Mucosa of rectum (tissue), 2 donors: Measurements from ENCODE around the gene KISS1.

ENCODE experiments used
- H3K27ac ChIP-seq, 2 donors: one replicate each; pipeline ENCODE4 v1.7.0; 2013; ENCODE audit warnings: inconsistent platforms in 2 of 2, low read depth in 2 of 2, low read length in 2 of 2
- H3K27me3 ChIP-seq, 2 donors: one replicate each; pipeline ENCODE4 v1.7.0; 2013; ENCODE audit warnings: low read length in 2 of 2; ENCODE audit not compliant: control insufficient read depth in 2 of 2, insufficient read depth in 2 of 2
- H3K36me3 ChIP-seq, 2 donors: one replicate each; pipeline ENCODE4 v1.7.0; 2013; ENCODE audit warnings: low read length in 2 of 2; ENCODE audit not compliant: control insufficient read depth in 2 of 2, insufficient read depth in 2 of 2
- H3K4me1 ChIP-seq, 2 donors: one replicate each; pipeline ENCODE4 v1.7.0; 2013; ENCODE audit warnings: low read length in 2 of 2, mild to moderate bottlenecking in 1 of 2; ENCODE audit not compliant: control insufficient read depth in 2 of 2, insufficient read depth in 2 of 2
- H3K4me3 ChIP-seq, 2 donors: one replicate each; pipeline ENCODE4 v1.7.0; 2013; ENCODE audit warnings: low read length in 2 of 2
- H3K9ac ChIP-seq, 2 donors: one replicate each; pipeline ENCODE4 v1.7.0; 2013; ENCODE audit warnings: low read length in 2 of 2, low read depth in 1 of 2, mild to moderate bottlenecking in 1 of 2
- H3K9me3 ChIP-seq, 2 donors: one replicate each; pipeline ENCODE4 v1.7.0; 2013; ENCODE audit warnings: low read length in 2 of 2; ENCODE audit not compliant: control insufficient read depth in 2 of 2
- donor health status: healthy.
- donor health status: Normal muscosa, but diverticular disease.

KISS1 gene

DNA sequence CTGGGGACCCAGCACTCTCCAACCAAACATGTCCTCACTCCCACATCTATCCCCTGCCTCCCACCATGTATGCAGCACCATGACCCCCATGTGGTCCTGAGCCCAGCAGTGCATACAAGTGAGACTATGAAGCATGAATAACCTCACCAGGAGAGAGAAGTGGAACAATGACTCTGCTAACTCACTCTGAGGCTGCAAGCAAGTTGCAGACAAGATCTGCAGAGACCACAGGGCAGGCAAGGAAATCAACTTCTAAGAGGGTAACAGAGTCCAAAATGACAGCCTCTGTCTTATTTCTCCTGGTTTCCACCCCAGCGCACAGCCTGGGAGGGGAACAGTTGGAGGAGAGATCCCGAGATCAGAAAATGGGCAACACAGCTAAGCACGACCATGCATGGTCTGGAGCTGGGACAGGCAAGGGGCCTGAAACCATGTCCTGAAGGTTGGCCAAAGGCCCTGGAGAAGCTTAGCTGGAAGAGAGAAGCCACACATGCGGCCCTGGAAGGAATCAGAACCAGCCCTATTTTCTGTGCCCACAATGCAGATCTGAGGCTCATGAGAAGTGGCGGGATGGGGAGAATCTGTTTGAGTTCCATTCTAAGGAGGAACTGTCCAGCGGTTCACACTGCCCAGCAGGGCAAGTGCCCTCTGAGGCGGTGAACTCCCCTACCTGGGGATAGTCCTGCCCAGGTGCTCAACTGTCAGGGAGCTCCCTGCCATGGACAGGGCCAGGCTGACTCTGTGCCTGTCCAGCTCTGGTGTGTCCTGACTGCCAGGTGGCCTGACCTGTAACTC, 17.6 kb downstream of the KISS1 start:
- Histone ChIP-seq H3K36me3 (no peaks in the 10 kb centered on the region), H3K4me3 (no peak overlapping the region)

DNA sequence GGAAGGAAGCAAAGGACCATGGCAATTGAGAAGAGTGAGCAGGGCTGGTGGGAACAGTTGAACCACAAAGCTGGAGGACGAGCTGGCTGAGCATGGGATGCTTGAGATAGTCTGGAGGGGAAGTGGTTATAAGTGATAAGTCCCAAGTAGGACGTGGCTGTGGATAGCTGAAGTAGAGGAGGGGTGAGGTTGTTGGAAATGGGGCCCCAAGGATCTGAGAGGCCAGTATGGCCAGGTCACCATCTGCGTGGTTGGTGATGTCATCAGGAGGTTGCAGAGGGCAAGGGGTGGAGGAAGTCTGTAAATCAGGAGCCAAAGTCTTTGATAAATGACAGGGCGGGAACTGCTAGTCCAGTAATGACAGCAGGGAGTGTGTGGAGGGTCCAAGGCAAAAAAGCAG, 19.2 kb downstream of the KISS1 start:
- Histone ChIP-seq H3K9me3 (no peaks in the 10 kb centered on the region), H3K27me3 (peaks cover 2 to 8% of the 10 kb centered on the region in 2 donors), H3K4me3 (no peak overlapping the region), H3K27ac (no peak overlapping the region), H3K4me1 (no peaks in the 10 kb centered on the region), H3K36me3 (no peaks in the 10 kb centered on the region), H3K9ac (no peak overlapping the region)

More for the DNA sequence above, 17.6 kb downstream of the KISS1 start:
- H3K9me3 ChIP-seq = no peaks in the 10 kb centered on the region
- H3K27ac ChIP-seq = no peak overlapping the region
- peaks cover 2 to 8% of the 10 kb centered on the region in 2 donors for H3K27me3 ChIP-seq
- no peak overlapping the region for H3K9ac ChIP-seq
- H3K4me1 ChIP-seq = no peaks in the 10 kb centered on the region

DNA sequence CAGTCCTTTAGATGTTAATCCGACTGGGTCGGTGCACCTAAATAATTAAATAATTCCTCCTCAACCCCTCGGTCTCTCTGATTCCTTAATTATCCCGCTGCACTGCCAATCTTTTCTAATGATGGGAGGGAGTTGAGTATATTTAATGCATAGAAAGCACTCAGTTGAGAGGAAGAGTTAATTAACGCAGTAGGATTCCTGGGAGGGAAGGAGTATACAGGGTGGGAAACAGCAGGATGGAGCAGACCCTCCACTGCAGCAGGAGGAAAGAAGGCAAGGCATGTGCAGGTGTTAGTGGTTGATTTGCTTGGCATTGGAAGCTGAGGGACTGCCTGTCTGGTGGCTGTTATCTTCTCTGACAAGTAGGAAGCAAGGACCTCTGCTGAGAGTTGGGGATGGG, 20.2 kb downstream of the KISS1 start:
- no peaks in the 10 kb centered on the region for H3K9me3 ChIP-seq
- H3K27me3 ChIP-seq = peaks cover 2 to 8% of the 10 kb centered on the region in 2 donors
- H3K36me3 ChIP-seq = no peaks in the 10 kb centered on the region
- H3K4me1 ChIP-seq = no peaks in the 10 kb centered on the region
- H3K27ac ChIP-seq = no peak overlapping the region
- H3K9ac ChIP-seq = no peak overlapping the region
- H3K4me3 ChIP-seq = no peak overlapping the region

DNA sequence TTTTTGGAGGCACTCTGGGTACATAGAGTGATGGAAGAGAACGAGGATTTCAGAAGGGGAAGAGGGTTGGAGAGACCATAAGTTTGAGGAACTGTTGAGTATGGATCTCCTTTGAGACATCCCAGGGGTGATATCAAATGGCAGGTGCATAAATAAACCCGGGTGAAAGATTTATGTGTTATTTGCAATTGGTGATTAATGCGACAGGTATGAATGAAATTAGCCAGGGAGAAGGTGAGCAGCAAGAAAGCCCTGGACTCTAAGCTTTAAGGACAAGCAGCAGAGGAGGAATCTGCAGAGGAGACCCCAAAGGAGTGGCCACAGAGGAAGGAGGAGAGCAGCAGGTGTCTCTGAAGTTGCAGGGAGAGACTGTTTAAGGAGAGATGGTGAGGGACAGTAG, 21.3 kb downstream of the KISS1 start:
- peaks cover 2 to 8% of the 10 kb centered on the region in 2 donors for H3K27me3 ChIP-seq
- H3K9me3 ChIP-seq = peaks cover 5 to 6% of the 10 kb centered on the region in 2 donors
- H3K9ac ChIP-seq = no peak overlapping the region

DNA sequence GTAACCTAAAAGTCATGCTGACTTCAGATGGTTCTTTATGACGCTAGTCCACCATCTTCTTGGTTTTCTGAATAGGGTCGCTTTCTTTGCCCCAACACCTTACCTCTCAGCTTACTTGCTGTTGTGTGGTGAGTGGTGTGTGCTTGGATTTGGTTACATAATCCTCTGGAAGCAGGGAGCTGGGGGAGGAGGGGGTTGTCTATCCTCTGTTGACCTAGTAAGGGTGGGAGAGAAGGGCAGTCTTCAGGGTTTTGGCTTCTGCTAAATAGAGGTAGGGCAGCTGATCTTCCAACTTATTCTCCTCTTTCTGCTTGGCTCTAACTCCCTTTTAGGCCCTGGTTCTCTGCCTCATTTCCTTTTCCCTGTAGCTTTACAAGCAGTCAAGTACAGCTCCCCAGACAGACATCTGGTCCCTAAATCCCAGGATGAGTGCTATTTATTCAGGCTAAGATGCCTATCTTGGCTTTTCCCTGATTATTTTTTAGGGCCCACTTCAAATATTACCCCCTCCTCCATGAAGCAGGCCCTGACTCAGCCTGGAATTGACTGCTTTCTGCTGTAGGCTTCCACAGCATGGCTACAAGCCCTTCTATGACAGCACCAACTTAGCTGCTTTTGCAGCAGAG, 23.8 kb downstream of the KISS1 start:
- Histone ChIP-seq H3K9me3 (peaks cover 5 to 11% of the 10 kb centered on the region in 2 donors), H3K9ac (no peak overlapping the region)

More for the DNA sequence above, 21.3 kb downstream of the KISS1 start:
- no peak overlapping the region for H3K27ac ChIP-seq
- H3K36me3 ChIP-seq = no peaks in the 10 kb centered on the region
- H3K4me1 ChIP-seq = no peaks in the 10 kb centered on the region
- H3K4me3 ChIP-seq = no peak overlapping the region

DNA sequence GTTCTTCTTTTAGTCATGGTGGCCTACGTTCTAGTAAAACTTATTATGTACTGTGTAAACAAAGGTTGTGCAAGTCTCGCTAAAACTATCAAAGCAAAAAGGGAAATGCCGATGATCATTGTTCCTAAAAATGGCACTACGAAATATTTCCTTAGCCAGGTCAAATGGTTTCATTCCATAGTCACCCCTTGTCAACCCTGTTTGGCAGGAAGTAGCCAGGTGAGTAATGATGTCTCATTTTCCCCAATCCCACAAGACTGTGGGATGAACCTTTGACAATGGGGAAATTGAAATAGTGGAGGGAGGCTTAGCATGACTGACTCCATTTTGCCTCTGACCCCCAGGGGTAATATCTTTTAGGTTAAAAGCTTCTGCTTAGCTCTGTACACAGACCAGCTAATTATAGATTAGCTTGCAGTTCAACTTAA, 24.5 kb downstream of the KISS1 start:
- Histone ChIP-seq H3K9me3 (peaks cover 5 to 11% of the 10 kb centered on the region in 2 donors), H3K4me1 (no peaks in the 10 kb centered on the region), H3K36me3 (no peaks in the 10 kb centered on the region), H3K27me3 (peaks cover 0 to 5% of the 10 kb centered on the region in 2 donors), H3K9ac (no peak overlapping the region), H3K27ac (no peak overlapping the region), H3K4me3 (no peak overlapping the region)

More for the DNA sequence above, 23.8 kb downstream of the KISS1 start:
- Histone ChIP-seq H3K27ac (no peak overlapping the region), H3K36me3 (no peaks in the 10 kb centered on the region), H3K4me1 (no peaks in the 10 kb centered on the region), H3K4me3 (no peak overlapping the region), H3K27me3 (peaks cover 0 to 5% of the 10 kb centered on the region in 2 donors)

DNA sequence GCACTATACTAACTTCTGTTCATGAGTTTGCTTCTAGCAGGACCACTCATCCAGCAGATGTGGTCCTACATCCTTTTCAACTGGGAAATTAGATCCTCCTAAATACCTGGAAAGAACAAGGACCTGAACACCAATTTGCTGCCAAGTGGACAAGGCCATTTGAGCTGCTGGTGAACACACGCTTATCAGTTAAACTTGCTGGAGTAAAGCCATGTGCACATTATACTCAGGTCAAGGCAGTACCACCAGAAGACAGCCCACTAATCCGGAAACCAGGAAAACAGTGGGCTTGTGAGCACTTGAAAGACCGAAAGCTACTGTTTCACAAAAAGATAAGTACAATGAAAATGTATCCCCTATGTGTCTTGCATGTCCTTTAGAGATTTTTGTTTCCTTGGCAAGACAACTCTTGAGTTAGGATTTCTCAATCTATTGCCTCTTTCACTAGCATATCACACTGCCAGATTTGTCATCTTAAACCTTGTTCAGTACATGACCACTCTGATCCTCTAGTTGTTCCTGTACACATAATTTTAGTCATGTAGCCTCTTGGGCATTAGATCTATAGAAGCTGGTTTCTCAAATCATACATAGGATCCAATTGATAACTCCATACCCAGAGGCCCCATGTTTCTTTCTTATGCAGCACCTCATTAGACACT, 25.7 kb downstream of the KISS1 start:
- no peak overlapping the region for H3K4me3 ChIP-seq
- H3K4me1 ChIP-seq = no peaks in the 10 kb centered on the region
- no peak overlapping the region for H3K27ac ChIP-seq
- peaks cover 0 to 5% of the 10 kb centered on the region in 2 donors for H3K27me3 ChIP-seq
- H3K9me3 ChIP-seq = peaks cover 5 to 11% of the 10 kb centered on the region in 2 donors
- H3K9ac ChIP-seq = no peak overlapping the region
- no peaks in the 10 kb centered on the region for H3K36me3 ChIP-seq

DNA sequence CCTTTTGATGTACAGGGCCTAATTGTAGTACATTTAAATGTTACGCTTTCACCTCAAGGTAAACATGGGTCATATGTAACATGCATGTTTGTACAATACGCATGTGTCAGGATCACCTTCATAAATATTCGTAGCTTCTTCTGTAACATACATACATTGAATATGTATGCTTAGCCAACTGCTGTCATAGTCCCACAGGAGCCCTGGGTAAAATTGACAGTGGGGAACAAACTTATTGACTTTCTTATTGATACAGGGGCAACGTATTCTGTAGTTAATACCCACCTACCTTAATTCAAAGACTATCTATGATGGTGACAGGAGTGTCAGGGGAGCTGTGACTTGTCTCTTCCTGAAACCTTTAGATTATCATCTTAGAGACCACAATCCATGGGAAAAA, 26.4 kb downstream of the KISS1 start:
- no peak overlapping the region for H3K27ac ChIP-seq
- H3K36me3 ChIP-seq = no peaks in the 10 kb centered on the region
- H3K9me3 ChIP-seq = peaks cover 5 to 11% of the 10 kb centered on the region in 2 donors
- H3K4me3 ChIP-seq = no peak overlapping the region
- no peaks in the 10 kb centered on the region for H3K27me3 ChIP-seq
- H3K4me1 ChIP-seq = no peaks in the 10 kb centered on the region
- H3K9ac ChIP-seq = no peak overlapping the region

DNA sequence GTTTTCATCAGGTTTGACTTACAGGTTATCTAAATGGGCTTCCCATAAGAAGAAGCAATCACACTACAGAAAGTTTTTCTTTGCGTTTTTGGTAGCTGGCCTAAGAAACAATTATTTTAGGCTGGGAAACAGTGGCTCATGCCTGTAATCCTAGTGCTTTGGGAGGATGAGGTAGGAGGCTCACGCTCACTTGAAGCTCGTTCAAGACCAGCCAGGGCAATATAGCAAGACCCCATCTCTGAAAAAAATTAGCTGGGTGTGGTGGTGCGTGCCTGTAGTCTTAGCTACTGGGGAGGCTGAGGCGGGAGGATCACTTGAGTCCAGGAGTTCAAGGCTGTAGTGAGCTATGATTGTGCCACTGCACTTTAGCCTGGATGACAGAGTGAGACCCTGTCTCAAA, 28.6 kb downstream of the KISS1 start:
- H3K27ac ChIP-seq = no peak overlapping the region

DNA sequence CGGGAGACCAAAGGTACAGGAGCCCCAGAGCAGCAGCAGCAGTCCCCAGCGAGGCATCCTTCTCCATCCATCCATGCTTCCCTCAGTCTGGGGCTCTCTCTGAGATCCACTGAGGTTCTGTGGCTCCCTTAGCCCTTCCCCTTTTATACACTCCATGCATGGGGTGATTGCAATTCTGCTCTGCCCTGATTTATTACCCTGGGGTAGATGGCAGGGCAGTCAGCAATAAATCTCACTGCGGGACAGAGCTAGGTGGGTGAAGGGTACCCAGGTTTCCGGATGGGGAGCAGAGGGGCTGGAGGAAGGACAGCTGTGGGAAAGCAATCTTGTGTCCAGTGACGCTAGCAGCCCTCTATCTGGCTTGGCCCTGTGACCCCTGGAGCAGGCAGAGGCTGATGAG, 30.1 kb downstream of the KISS1 start, which contains the start of gene REN:
Gene REN, minus strand, starts transcription at position 119 of the 400 bp plus-strand sequence. Its CDS starts 44 bp downstream, at position 75.
- Histone ChIP-seq H3K36me3 (no peaks in the 10 kb centered on the region), H3K9ac (no peak within 1 kb of the TSS), H3K27ac (no peak within 1 kb of the TSS), H3K27me3 (no peaks in the 10 kb centered on the region), H3K4me3 (no peak within 1 kb of the TSS), H3K9me3 (peaks cover 5 to 11% of the 10 kb centered on the region in 2 donors), H3K4me1 (peaks cover 0 to 4% of the 10 kb centered on the region in 2 donors)

More for the DNA sequence above, 28.6 kb downstream of the KISS1 start:
- H3K9ac ChIP-seq = no peak overlapping the region
- H3K4me3 ChIP-seq = no peak overlapping the region
- H3K4me1 ChIP-seq = no peaks in the 10 kb centered on the region
- peaks cover 5 to 11% of the 10 kb centered on the region in 2 donors for H3K9me3 ChIP-seq
- H3K27me3 ChIP-seq = no peaks in the 10 kb centered on the region
- no peaks in the 10 kb centered on the region for H3K36me3 ChIP-seq
